ENCODE measurements around the gene AMZ1. TPM values are rescaled to one million over a fixed set of nuclear protein-coding genes. Genes with fewer than 3 reads are reported as not detected.

AMZ1 gene
- total RNA-seq, 1 donor from 2014 or later = 1.2 TPM

DNA sequence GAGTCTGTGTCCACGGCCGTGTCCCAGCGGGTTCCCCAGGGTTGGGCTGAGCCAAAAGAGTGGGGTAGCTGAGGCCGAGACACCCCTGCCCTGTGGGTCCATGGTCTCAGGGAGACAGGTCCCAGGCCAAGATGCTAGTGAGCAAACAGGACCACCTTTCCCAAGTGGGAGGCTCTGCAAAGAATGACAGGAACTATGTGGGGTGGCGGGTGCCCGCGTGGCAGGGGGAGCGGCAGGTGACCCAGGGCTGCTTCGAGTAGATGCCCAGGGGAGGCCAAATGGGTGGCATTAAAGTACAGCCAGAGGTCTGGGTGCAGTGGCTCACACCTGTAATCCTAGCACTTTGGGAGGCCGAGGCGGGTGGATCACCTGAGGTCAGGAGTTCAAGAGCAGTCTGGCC, 38.0 kb upstream of the AMZ1 start:
- Mint-ChIP-seq H3K36me3 (no peaks in the 10 kb centered on the region), H3K27me3 (no peaks in the 10 kb centered on the region), H3K9me3 (no peaks in the 10 kb centered on the region), H3K4me3 (no peak overlapping the region), H3K27ac (no peak overlapping the region), H3K4me1 (ENCODE audit: unreplicated experiment) (peaks cover 7% of the 10 kb centered on the region)
- no peak for DNase-seq (ENCODE audit: extremely low spot score, unreplicated experiment)
- TF ChIP-seq, protein P1, sequence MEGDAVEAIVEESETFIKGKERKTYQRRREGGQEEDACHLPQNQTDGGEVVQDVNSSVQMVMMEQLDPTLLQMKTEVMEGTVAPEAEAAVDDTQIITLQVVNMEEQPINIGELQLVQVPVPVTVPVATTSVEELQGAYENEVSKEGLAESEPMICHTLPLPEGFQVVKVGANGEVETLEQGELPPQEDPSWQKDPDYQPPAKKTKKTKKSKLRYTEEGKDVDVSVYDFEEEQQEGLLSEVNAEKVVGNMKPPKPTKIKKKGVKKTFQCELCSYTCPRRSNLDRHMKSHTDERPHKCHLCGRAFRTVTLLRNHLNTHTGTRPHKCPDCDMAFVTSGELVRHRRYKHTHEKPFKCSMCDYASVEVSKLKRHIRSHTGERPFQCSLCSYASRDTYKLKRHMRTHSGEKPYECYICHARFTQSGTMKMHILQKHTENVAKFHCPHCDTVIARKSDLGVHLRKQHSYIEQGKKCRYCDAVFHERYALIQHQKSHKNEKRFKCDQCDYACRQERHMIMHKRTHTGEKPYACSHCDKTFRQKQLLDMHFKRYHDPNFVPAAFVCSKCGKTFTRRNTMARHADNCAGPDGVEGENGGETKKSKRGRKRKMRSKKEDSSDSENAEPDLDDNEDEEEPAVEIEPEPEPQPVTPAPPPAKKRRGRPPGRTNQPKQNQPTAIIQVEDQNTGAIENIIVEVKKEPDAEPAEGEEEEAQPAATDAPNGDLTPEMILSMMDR (conservative IDR thresholded peaks at IDR 0.05) = no peak

DNA sequence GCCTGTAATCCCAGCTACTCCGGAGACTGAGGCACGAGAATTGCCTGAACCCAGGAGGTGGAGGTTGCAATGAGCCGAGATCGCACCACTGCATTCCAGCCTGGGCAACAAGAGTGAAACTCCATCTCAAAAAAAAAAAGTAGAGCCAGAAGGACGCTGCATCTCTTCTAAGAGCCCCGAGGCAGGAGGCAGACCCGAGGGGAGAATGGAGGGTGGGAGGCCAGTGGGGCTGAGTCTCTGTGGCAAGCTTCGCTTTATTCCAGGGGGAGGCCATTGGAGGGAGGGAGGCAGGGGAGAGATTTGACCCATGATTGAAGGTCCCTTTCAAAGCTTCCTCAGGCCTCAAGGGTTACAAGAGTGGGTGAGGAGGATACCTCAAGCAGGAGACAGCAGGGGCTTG, 37.6 kb upstream of the AMZ1 start:
- H3K4me3 Mint-ChIP-seq = no peak overlapping the region
- H3K27me3 Mint-ChIP-seq = no peaks in the 10 kb centered on the region
- H3K36me3 Mint-ChIP-seq = no peaks in the 10 kb centered on the region

DNA sequence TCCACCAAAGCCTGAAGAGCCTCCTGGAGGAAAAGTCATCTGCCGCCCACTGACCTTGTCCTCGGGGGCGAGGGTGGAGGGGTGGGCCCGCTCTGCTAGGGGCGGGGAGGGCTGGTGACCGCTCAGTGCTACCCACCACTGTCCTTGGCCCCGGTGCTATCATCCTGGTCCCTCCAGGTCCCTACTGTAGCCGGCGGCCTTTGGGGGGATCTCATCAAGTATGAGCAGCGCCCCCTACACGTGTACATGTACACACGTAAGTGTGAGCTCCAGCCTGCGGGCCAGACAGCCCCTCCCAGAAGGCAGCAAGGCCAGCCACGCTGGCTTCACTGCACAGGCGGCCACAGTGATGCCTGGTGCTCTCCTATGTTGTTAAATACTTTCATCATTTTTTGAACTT, 36.7 kb upstream of the AMZ1 start:
- H3K27ac Mint-ChIP-seq = no peak overlapping the region
- TF ChIP-seq, protein P1 (conservative IDR thresholded peaks at IDR 0.05) = peak; percentile 40

More for the DNA sequence above, 37.6 kb upstream of the AMZ1 start:
- H3K27ac Mint-ChIP-seq = no peak overlapping the region
- no peak for DNase-seq (ENCODE audit: extremely low spot score, unreplicated experiment)
- H3K9me3 Mint-ChIP-seq = no peaks in the 10 kb centered on the region
- TF ChIP-seq, protein P1 (conservative IDR thresholded peaks at IDR 0.05) = no peak
- peaks cover 3% of the 10 kb centered on the region for H3K4me1 Mint-ChIP-seq (ENCODE audit: unreplicated experiment)

DNA sequence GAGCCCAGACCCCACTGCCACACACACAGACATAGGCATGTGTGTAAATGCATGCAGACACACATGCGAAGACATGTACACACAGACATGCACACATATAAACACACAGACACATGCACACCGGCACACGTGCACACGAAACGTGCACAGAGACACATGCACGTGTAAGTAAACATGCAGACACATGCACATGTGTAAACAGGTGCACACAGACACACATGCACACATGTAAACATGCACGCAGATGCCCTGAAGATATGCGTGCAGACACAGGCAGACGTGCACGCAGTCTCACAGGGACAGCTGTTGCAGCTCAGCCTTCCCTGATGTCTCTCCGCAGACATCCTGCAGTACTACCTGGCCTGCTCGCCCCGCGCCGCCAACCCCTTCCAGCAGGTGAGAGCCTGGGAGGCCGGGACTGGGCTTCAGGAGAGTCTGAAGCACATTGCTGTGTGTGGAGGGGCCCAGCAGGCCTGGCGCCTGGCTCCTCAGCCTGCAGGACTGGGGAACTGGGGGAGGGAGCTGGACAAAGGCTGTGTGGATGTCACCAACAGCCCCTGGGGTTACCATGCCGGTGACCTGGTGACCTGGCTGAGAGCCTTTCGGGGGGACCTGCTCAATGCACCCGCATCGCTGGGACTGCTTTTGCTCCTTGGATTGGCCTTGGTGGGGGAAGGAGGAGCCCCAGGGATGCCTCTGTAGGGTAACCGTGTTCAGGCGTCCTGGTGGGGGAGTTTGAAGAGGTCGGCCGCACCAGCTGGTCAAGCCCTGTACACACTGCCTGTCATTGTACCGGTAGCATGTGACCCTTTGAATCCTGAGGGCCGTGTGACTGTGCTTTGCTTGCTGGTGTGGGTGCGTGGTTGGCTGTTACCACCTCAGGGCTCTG, 35.9 kb upstream of the AMZ1 start:
- Mint-ChIP-seq H3K27ac (no peak overlapping the region), H3K4me3 (no peak overlapping the region), H3K27me3 (no peaks in the 10 kb centered on the region), H3K4me1 (ENCODE audit: unreplicated experiment) (no peaks in the 10 kb centered on the region), H3K9me3 (no peaks in the 10 kb centered on the region), H3K36me3 (peaks cover 2% of the 10 kb centered on the region)
- TF ChIP-seq, protein P1 (conservative IDR thresholded peaks at IDR 0.05) = no peak
- DNase-seq (ENCODE audit: extremely low spot score, unreplicated experiment) = no peak

More for the DNA sequence above, 36.7 kb upstream of the AMZ1 start:
- no peak for DNase-seq (ENCODE audit: extremely low spot score, unreplicated experiment)
- no peak overlapping the region for H3K4me3 Mint-ChIP-seq
- H3K4me1 Mint-ChIP-seq (ENCODE audit: unreplicated experiment) = no peaks in the 10 kb centered on the region
- H3K36me3 Mint-ChIP-seq = no peaks in the 10 kb centered on the region
- no peaks in the 10 kb centered on the region for H3K9me3 Mint-ChIP-seq
- H3K27me3 Mint-ChIP-seq = no peaks in the 10 kb centered on the region

DNA sequence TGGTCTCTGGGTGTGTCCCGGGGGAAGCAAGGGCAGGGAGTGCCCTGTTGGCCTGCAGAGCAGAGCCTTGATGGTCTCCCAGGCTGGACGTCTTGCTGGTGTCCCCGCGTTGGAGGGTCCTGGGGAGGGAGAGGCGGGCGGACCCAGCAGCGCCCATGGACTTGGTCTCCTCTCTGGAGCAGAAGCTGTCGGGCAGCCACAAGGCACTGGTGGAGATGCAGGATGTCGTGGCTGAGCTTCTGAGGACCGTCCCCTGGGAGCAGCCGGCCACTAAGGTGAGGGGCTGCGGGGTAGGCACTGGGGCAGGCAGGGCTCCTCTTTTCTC, 35.3 kb upstream of the AMZ1 start:
- Mint-ChIP-seq H3K4me3 (no peak overlapping the region), H3K4me1 (ENCODE audit: unreplicated experiment) (no peaks in the 10 kb centered on the region), H3K36me3 (peaks cover 6% of the 10 kb centered on the region), H3K27me3 (no peaks in the 10 kb centered on the region), H3K27ac (no peak overlapping the region), H3K9me3 (no peaks in the 10 kb centered on the region)
- no peak for DNase-seq (ENCODE audit: extremely low spot score, unreplicated experiment)
- TF ChIP-seq, protein P1 (conservative IDR thresholded peaks at IDR 0.05) = no peak
